Neural crest cell (in vitro differentiated cells): ENCODE measurements around the gene SV2B. TPM values are rescaled to one million over a fixed set of nuclear protein-coding genes. Genes with fewer than 3 reads are reported as not detected.
A peak's percentile ranks its signal among the peaks of the same experiment; 100 is the strongest.

Source experiments
- DNase-seq: peaks from one replicate; pipeline ENCODE4 v3.0.0; 2021; ENCODE audit warnings: low read depth, mixed read lengths, low spot score
- H3K27ac Mint-ChIP-seq: one replicate; pipeline ENCODE4 v1.8.0; 2021; ENCODE audit warnings: mild to moderate bottlenecking, mixed read lengths; ENCODE audit not compliant: unreplicated experiment
- H3K27me3 Mint-ChIP-seq: 2 replicates; pipeline ENCODE4 v1.8.0; 2021; ENCODE audit warnings: low read depth, mild to moderate bottlenecking, mixed read lengths
- H3K36me3 Mint-ChIP-seq: 2 replicates; pipeline ENCODE4 v1.8.0; 2021; ENCODE audit warnings: low read depth, mild to moderate bottlenecking, mixed read lengths
- H3K4me1 Mint-ChIP-seq: 2 replicates; pipeline ENCODE4 v1.8.0; 2021; ENCODE audit warnings: mixed read lengths
- H3K4me3 Mint-ChIP-seq: one replicate; pipeline ENCODE4 v1.8.0; 2021; ENCODE audit warnings: mild to moderate bottlenecking, mixed read lengths
- H3K9me3 Mint-ChIP-seq: 2 replicates; pipeline ENCODE4 v1.8.0; 2021; ENCODE audit warnings: mixed read lengths
- CTCF ChIP-seq: fragments of 200-600 bp; sonication (generic); conservative IDR thresholded peaks from 2 replicates; pipeline ENCODE4 v1.5.0; 2021; ENCODE audit warnings: antibody characterized with exemption, mild to moderate bottlenecking
- total RNA-seq: library from RNA; stranded (reverse); gene quantifications from 2 replicates; pipeline ENCODE4 v1.2.1, GENCODE V29; 2021

SV2B gene
- total RNA-seq, 1 donor from 2014 or later, result not detected

- no peak for TF ChIP-seq CTCF
- Mint-ChIP-seq H3K4me1 (peaks cover 11% of the 10 kb centered on the region), H3K9me3 (peaks cover 3% of the 10 kb centered on the region), H3K4me3 (peak overlapping the region; percentile 29), H3K36me3 (peaks cover 3% of the 10 kb centered on the region), H3K27ac (no peak overlapping the region), H3K27me3 (peaks cover 94% of the 10 kb centered on the region)
- DNase-seq, result no peak
Observed at GRCh38 chr15:91098451-91098850, 1.6 kb upstream of the SV2B start.

DNA sequence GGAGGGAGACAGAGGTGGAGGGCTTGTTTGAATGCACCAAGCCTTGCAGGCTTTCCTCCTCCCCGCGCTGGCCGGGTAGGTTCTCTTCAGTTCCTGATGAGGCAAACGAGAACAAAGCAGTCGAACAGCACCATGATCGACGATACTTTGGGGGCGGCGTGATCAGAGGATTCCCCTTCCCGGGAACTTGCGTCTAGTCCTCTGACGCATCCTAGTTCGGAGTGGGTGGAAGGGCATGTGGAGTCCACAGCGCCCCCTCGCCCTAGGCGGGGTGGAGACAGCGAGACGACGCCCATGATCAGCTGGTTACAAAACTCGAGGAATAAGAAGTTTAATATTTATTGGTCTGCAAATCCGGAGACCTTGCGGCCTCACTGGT, 452 bp upstream of the SV2B start:
- H3K27me3 Mint-ChIP-seq, result peaks cover 93% of the 10 kb centered on the region
- DNase-seq, result peak; percentile 23
- no peak overlapping the region for H3K27ac Mint-ChIP-seq

GRCh38 chr15:91100814-91101607, 954 bp downstream of the SV2B start:
- H3K27me3 Mint-ChIP-seq, result peaks cover 92% of the 10 kb centered on the region
- peaks cover 11% of the 10 kb centered on the region for H3K4me1 Mint-ChIP-seq
- peak overlapping the region; percentile 82 for H3K4me3 Mint-ChIP-seq
- H3K9me3 Mint-ChIP-seq, result no peaks in the 10 kb centered on the region
- no peak overlapping the region for H3K27ac Mint-ChIP-seq
- no peak for TF ChIP-seq CTCF
- peaks cover 3% of the 10 kb centered on the region for H3K36me3 Mint-ChIP-seq
- no peak for DNase-seq

More for the DNA sequence above, 452 bp upstream of the SV2B start:
- peaks cover 11% of the 10 kb centered on the region for H3K4me1 Mint-ChIP-seq
- peaks cover 3% of the 10 kb centered on the region for H3K36me3 Mint-ChIP-seq
- peak; percentile 34 for TF ChIP-seq CTCF
- peak overlapping the region; percentile 80 for H3K4me3 Mint-ChIP-seq
- H3K9me3 Mint-ChIP-seq, result no peaks in the 10 kb centered on the region

DNA sequence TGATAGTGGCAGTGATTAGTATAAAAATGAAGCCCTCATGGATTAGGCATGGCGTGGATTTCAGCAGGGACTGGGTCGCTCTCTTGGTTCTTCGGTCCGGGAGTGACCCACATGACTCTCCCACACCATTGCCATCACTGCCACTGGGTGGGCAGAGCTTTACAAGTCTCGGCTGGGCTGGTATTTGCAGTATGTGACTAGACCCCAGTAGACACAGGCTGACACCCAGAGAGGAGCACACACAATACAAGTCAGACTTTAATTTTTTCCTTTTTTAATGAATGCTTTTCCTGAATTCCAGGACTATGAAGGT, 1.5 kb downstream of the SV2B start:
- peaks cover 92% of the 10 kb centered on the region for H3K27me3 Mint-ChIP-seq

DNA sequence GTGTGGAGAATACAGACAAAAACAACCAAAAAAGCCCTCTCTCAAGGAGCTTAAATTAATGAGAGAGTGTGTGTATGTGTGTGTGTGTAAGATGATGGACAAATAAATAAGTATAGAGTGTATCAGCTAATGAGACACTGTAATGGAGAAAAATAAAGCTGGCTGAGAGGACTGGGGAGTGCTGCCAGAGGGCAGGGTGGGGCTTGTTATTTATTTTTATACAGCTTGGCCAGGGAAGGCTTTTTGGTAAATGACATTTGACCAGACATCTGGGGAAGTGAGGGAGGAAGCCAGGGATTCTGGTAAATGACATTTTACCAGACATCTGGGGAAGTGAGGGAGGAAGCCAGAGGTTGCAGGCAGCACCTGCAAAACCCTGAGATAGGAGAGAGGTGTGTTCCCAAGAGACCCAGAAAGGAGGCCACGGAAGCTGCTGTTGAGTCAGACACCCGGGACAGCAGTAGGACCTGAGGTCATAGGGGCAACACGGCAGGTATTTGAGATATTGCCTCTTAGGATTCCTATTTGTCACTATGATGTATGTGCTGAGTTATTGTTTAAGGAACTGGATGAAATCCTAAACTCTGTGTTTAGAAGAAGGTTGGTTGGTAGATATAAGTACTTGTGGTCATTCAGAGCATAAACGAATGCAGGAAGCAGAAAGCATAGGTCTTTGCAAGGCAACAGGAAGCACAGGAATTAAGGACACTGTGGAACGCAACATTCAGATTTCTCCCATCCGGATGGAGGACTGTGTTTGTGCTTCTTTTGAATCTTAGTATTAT, 2.7 kb downstream of the SV2B start:
- Mint-ChIP-seq H3K4me3 (no peak overlapping the region), H3K9me3 (no peaks in the 10 kb centered on the region)

More for the DNA sequence above, 1.5 kb downstream of the SV2B start:
- Mint-ChIP-seq H3K4me1 (peaks cover 11% of the 10 kb centered on the region), H3K9me3 (no peaks in the 10 kb centered on the region), H3K27ac (no peak overlapping the region), H3K36me3 (peaks cover 3% of the 10 kb centered on the region), H3K4me3 (no peak overlapping the region)
- no peak for DNase-seq
- no peak for TF ChIP-seq CTCF

More for the DNA sequence above, 2.7 kb downstream of the SV2B start:
- peaks cover 11% of the 10 kb centered on the region for H3K4me1 Mint-ChIP-seq
- peaks cover 85% of the 10 kb centered on the region for H3K27me3 Mint-ChIP-seq
- no peak for DNase-seq
- no peak overlapping the region for H3K27ac Mint-ChIP-seq
- peaks cover 3% of the 10 kb centered on the region for H3K36me3 Mint-ChIP-seq
- TF ChIP-seq CTCF, result no peak
